GM21737 (cell line): ENCODE results near the gene D2HGDH.
"Not testable (repeated sequence)": the region's sequence is repeated elsewhere in the genome, so short reads cannot be mapped to it uniquely, and the experiment has no call there.

Source experiments
- ATAC-seq: cut with Tn5 transposase; IDR thresholded peaks from one replicate; pipeline ENCODE4 v1.9.1; 2021; ENCODE audit warnings: mild to moderate bottlenecking, moderate library complexity; ENCODE audit not compliant: unreplicated experiment

D2HGDH gene

GRCh38 chr2:241724975-241725870 is 9.2 kb upstream of the D2HGDH start:
- no peak for ATAC-seq

- ATAC-seq: no peak
Measured at GRCh38 chr2:241726459-241726858, 8.0 kb upstream of the D2HGDH start.

- ATAC-seq: no peak
Measured at GRCh38 chr2:241728000-241728399, 6.4 kb upstream of the D2HGDH start.

GRCh38 chr2:241728627-241729026 is 5.8 kb upstream of the D2HGDH start:
- ATAC-seq: no peak

DNA sequence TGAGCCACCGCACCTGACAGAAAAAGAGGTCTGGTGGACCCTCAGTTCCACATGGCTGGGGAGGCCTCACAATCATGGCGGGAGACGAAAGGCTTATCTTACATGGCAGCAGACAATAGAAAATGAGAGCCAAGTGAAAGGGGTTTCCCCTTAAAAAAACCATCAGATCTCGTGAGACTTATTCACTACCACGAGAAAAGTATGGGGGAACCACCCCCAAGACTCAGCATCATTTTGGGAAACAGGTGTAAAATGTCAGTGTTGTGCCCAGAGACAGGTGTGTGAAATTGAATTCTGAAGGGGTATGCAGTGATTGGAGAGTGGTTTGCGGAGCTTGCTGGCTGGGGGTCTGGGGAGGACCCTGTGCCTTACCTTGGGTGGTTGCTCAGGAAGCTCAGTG is 4.6 kb upstream of the D2HGDH start:
- ATAC-seq: no peak

DNA sequence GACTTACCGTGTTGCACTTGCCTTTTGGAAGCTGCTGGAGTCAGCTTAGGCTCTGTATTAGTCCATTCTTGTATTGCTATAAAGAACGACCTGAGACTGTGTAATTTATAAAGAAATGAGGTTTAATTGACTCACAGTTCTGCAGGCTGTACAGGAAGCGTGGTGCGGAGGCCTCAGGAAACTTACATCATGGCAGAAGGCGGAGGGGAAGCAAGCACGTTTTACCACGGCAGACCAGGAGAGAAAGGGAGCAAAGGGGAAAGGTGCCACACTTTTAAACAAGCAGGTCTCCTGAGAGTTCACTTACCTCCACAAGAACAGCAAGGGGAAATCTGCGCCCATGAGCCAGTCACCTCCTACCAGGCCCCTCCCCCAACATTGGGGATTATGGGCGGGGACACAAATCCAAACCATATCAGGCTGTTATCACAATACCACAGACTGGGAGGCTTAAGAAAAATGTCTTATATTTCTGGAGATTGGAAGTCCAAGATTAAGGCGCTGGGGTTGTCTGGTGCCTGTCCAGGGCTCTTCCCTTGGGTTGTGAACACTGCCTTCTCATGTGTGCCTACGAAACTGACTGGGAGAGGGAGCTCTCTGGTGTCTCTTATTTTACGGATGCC is 3.6 kb upstream of the D2HGDH start:
- no peak for ATAC-seq

DNA sequence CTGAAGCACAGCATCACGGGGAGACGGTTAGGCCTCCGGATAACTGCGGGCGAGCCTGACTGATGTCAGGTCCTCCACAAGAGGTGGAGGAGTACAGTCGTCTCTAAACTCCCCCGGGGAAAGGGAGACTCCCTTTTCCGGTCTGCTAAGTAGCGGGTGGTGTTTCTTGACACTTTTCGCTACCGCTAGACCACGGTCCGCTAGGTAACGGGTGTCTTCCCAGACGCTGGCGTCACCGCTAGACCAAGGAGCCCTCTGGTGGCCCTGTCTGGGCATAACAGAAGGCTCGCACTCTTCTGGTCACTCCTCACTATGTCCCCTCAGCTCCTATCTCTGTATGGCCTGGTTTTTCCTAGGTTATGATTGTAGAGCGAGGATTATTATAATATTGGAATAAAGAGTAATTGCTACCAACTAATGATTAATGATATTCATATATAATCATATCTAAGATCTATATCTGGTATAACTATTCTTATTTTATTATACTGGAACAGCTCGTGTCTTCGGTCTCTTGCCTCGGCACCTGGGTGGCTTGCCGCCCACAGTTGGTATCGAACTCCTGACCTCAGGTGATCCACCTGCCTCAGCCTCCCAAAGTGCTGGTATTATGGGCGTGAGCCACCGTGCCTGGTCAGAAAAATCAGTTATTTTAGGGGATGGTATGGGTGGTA is 1.8 kb upstream of the D2HGDH start:
- not testable (repeated sequence) for ATAC-seq

- no peak for ATAC-seq
Measured at GRCh38 chr2:241733391-241734207, 831 bp upstream of the D2HGDH start.

DNA sequence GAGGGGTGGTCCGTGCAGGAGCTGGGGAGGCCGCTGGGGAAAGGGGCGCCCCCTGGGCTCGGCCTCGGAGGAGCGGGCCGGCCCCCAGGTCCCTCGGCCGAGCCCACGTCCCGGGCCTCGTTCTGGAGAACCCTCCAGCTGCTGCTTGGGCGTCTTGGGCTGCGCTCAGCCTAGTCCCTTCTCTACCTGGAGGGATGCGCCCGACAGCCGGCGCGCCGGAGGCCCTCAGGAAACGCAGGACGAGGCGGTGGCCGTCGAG is 293 bp upstream of the D2HGDH start:
- ATAC-seq: peak; percentile 25

- no peak for ATAC-seq
Measured at GRCh38 chr2:241736111-241736510, 1.7 kb downstream of the D2HGDH start.

DNA sequence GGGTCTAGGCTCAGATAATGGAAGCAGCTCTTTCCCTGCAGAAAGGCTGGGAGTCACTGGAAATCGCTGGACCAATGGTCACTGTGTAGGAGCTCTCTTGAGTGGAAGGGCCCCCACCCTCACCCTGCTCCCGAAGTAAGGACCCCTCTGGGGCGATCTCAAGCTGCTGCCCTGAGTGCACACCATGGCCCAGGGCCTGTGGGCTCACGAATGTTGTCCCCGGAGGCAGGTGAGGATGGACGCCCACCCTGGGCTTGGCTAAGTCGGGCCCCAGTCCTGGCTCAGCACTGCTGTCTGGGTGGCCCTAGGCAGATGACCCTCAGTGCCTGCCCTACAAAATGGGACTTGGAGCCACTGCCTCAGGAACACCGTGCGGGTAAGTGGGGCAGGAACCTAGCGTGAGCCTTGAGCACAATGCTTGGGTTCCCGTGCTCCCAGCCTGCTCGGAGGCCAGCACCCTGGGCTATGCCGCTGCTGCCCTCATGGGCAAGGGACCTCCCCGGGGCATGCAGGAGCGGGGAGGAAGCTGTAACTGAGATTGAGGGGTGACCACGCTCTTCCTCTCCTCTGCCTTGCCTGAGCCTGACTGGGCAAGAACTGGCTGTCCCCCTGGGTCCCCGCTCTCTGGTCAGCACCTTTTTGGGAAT is 3.7 kb downstream of the D2HGDH start:
- ATAC-seq: no peak

DNA sequence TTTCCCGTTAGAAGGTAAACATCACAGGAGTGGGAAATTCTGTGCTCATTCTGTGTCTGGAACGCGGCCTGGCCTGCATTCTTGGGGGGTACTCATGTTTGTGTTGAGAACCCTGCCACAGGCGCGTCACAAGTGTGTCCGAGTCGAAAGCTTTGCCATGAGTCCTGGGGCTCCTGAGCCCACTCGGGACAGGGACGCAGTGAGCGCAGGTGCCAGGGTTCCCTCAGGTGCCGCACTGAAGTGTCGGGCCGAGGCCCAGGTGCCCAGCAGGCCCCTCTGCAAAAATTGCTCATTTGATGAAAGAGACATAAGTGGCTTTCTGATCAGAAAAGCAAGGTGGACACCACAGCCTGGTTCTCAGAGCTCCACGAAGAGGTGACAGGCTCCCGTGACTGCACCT is 4.7 kb downstream of the D2HGDH start:
- ATAC-seq: no peak

DNA sequence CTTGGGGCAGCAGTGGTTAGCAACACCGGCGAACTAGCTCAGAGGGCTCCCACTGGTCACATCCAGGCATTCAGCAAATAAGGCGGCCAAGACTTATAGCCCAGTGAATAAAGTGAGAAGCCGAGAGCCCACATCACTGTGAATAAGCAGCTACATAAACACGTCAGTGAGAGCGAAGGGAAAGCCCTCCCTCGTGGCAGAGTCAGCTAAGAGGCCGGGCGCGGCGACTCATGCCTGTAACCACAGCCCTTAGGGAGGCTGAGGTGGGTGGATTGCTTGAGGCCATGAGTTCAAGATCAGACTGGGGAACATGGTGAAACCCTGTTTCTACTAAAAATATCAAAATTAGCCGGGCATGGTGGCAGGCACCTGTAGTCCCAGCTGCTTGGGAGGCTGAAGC is 5.2 kb downstream of the D2HGDH start:
- ATAC-seq: no peak

GRCh38 chr2:241741016-241741415 is 6.6 kb downstream of the D2HGDH start:
- no peak for ATAC-seq

DNA sequence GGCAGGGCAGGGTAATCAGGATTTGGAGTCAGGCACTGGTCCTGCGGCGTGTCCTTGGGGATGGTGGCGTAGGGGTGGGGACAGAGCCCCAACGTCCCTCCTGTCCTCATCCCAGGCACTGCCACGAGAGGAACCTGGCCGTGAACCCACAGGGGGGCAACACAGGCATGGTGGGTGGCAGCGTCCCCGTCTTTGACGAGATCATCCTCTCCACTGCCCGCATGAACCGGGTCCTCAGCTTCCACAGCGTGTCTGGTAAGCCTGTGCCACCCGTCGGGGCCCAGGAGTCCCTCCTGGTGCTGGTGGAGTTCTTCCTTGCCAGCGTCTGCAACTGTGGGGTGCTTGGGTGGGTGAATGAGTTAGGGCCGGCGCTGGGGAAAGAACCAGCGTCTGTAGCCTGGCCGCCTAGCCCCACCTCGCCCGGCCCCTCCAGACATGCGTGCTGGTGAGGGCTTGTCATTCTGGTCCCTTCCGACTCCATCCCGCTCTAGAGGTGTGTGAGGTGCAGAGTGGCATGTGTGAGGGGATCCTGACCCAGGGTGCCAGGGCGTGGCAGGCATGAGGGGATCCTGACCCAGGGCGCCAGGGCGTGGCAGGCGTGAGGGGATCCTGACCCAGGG is 8.0 kb downstream of the D2HGDH start:
- no peak for ATAC-seq

DNA sequence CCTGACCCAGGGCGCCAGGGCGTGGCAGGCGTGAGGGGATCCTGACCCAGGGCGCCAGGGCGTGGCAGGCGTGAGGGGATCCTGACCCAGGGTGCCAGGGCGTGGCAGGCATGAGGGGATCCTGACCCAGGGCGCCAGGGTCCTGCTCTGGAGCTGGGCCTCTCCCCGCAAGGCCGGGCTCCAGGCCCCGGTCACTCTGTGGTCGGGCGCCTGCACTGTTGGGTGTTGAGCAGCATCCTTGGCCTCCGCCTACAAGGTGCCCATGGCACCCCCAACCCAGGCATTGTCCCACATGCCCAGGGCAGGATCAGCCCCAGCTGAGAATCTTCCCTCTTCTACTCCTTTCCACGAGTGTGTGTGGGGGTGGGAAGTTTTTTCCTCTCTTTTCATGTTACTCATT is 8.6 kb downstream of the D2HGDH start:
- ATAC-seq: not testable (repeated sequence)

DNA sequence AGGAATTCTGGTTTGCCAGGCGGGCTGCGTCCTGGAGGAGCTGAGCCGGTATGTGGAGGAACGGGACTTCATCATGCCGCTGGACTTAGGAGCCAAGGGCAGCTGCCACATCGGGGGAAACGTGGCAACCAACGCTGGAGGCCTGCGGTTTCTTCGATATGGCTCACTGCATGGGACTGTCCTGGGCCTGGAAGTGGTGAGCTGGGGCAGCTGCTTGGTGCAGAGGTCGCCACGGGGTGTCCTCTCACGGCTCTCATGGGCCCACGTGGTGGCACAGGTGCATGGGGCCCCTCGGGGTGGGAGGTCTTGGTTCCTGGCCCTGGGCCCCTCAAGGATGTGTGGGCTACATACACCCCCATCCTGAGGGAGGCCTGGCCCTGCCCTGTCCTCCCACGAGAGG is 9.2 kb downstream of the D2HGDH start:
- ATAC-seq: no peak

- ATAC-seq: no peak
Measured at GRCh38 chr2:241744028-241744754, 9.8 kb downstream of the D2HGDH start.

- ATAC-seq: no peak
Measured at GRCh38 chr2:241745276-241745675, 10.8 kb downstream of the D2HGDH start.

- ATAC-seq: no peak
Measured at GRCh38 chr2:241746084-241746483, 11.7 kb downstream of the D2HGDH start.
